Progenitor cell of endocrine pancreas (in vitro differentiated cells): Measurements from ENCODE around the gene RANGRF. TPM values are rescaled to one million over a fixed set of nuclear protein-coding genes. Genes with fewer than 3 reads are reported as not detected.
A peak's percentile ranks its signal among the peaks of the same experiment; 100 is the strongest.
"Not testable (repeated sequence)": the region's sequence is repeated elsewhere in the genome, so short reads cannot be mapped to it uniquely, and the experiment has no call there.

ENCODE experiments used
- DNase-seq: peaks from one replicate; pipeline ENCODE4 v3.0.0; 2021; ENCODE audit warnings: low spot score; ENCODE audit not compliant: unreplicated experiment
- H3K27ac Mint-ChIP-seq: 2 replicates; pipeline ENCODE4 v1.8.0; 2021; ENCODE audit warnings: mild to moderate bottlenecking, moderate library complexity, mixed read lengths
- H3K27me3 Mint-ChIP-seq: 2 replicates; pipeline ENCODE4 v1.8.0; 2021; ENCODE audit warnings: mixed read lengths
- H3K36me3 Mint-ChIP-seq: 2 replicates; pipeline ENCODE4 v1.8.0; 2022; ENCODE audit warnings: mixed read lengths; ENCODE audit not compliant: insufficient read depth
- H3K4me1 Mint-ChIP-seq: 2 replicates; pipeline ENCODE4 v1.8.0; 2021; ENCODE audit warnings: low read depth, mixed read lengths
- H3K4me3 Mint-ChIP-seq: 2 replicates; pipeline ENCODE4 v1.8.0; 2021; ENCODE audit warnings: low read depth, mild to moderate bottlenecking, moderate library complexity, mixed read lengths
- H3K9me3 Mint-ChIP-seq: 2 replicates; pipeline ENCODE4 v1.8.0; 2021; ENCODE audit warnings: low read depth, mixed read lengths
- total RNA-seq: library from RNA; stranded (reverse); gene quantifications from 2 replicates; pipeline ENCODE4 v1.2.1, GENCODE V29; 2021
- TF ChIP-seq, protein P1 (sequence below): fragments of 200-600 bp; sonication (generic); IDR thresholded peaks from one replicate; pipeline ENCODE4 v1.5.0; 2021; ENCODE audit warnings: antibody characterized with exemption, mild to moderate bottlenecking; ENCODE audit not compliant: unreplicated experiment

The RANGRF gene
- total RNA-seq, 1 donor from 2014 or later = 31.2 TPM

DNA sequence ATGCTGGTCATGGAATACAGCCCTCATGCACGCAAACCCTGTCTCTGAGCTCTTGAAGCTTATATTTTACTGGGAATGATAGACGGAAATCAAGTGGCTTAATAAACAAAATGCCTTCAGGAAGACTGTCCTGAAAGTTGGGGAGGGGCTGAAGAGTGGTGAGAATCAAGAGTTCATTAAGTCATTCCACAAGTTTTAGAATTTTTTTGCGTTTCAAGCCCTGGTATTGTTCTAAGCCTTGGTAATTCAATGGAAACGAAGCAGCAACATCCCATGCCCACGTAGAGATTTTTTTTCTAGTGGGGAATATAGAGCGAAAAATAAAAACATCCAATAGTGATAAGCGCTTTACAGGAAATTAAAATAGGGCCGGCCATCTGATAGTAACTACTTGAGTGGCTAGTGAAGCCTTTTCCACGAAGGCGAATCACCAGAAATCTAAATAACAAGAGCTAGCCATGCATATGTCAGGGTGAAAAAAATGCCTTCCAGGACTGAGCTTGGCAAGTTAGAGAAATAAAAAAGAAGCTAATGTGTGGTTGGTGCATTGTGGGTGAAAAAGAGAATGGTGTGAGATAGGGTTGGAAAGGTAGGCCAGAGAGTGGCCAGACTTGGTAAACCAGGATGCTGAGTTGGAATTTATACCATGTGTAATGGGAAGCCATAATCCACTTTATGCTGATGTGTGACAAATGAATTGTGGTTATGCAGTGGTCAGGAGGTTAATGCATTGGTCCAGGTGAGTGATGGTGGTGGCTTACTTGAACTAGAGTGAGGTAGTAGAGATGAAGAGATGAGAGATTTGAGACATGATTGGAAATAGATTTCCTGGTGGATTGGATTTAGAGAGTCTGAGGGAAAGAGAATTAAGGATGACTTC is 38.6 kb upstream of the RANGRF start:
- TF ChIP-seq, protein P1, sequence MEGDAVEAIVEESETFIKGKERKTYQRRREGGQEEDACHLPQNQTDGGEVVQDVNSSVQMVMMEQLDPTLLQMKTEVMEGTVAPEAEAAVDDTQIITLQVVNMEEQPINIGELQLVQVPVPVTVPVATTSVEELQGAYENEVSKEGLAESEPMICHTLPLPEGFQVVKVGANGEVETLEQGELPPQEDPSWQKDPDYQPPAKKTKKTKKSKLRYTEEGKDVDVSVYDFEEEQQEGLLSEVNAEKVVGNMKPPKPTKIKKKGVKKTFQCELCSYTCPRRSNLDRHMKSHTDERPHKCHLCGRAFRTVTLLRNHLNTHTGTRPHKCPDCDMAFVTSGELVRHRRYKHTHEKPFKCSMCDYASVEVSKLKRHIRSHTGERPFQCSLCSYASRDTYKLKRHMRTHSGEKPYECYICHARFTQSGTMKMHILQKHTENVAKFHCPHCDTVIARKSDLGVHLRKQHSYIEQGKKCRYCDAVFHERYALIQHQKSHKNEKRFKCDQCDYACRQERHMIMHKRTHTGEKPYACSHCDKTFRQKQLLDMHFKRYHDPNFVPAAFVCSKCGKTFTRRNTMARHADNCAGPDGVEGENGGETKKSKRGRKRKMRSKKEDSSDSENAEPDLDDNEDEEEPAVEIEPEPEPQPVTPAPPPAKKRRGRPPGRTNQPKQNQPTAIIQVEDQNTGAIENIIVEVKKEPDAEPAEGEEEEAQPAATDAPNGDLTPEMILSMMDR = no peak
- Mint-ChIP-seq H3K9me3 (no peaks in the 10 kb centered on the region), H3K4me3 (peak overlapping the region; percentile 98), H3K36me3 (peaks cover 8% of the 10 kb centered on the region), H3K27ac (peak overlapping the region; percentile 100), H3K4me1 (peaks cover 16% of the 10 kb centered on the region), H3K27me3 (no peaks in the 10 kb centered on the region)
- no peak for DNase-seq

DNA sequence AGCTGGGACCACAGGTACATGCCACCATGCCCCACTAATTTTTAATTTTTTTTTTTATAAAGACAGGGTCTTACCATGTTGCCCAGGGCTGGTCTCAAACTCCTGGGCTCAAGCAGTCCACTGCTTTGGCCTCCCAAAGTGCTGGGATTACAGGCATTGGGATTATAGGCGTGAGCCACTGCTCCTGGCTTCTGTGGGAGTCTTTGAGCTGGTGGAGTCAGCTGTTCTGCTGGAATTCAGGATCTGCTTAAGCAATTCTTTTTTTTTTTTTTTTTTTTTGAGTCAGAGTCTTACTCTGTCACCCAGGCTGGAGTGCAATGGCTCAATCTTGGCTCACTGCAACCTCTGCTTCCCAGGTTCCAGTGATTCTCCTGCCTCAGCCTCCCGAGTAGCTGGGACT is 37.1 kb upstream of the RANGRF start:
- H3K27ac Mint-ChIP-seq, H3K4me3 Mint-ChIP-seq, DNase-seq, H3K9me3 Mint-ChIP-seq, H3K27me3 Mint-ChIP-seq, H3K36me3 Mint-ChIP-seq: not testable (repeated sequence)
- H3K4me1 Mint-ChIP-seq = peaks cover 14% of the 10 kb centered on the region

DNA sequence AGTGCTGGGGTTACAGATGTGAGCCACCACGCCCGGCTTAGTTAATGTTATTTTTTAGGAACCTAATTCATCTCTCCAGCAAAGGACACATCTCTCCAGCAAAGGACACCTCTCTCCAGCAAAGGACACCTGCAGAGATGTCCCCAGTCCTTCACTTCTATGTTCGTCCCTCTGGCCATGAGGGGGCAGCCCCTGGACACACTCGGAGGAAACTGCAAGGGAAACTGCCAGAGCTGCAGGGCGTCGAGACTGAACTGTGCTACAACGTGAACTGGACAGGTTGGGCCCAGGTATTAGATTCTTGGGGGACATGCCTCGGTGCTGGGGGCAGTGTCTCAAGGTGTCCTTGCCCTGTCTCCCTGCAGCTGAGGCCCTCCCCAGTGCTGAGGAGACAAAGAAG is 34.7 kb upstream of the RANGRF start:
- no peak overlapping the region for H3K27ac Mint-ChIP-seq

DNA sequence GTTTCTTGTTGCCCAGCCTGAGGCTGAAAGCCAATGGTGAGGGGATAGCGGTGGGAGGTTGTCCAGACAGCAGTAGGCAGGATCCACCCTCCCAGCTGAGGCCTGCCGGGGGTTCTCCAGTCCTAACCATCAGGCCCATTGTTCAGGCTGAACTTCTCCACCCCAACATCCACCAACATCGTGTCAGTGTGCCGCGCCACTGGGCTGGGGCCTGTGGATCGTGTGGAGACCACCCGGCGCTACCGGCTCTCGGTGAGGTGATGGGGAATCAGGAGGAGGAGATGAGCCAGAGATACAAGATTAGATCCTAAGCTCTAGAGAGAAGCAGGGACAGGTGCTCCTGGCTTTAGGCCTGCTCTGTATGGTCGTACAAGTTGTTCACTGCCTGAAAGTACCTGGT is 33.6 kb upstream of the RANGRF start:
- no peaks in the 10 kb centered on the region for H3K27me3 Mint-ChIP-seq
- no peak for DNase-seq
- no peak overlapping the region for H3K4me3 Mint-ChIP-seq
- TF ChIP-seq, protein P1 = no peak
- peaks cover 7% of the 10 kb centered on the region for H3K36me3 Mint-ChIP-seq
- H3K27ac Mint-ChIP-seq = no peak overlapping the region
- no peaks in the 10 kb centered on the region for H3K9me3 Mint-ChIP-seq
- H3K4me1 Mint-ChIP-seq = peaks cover 5% of the 10 kb centered on the region

More for the DNA sequence above, 34.7 kb upstream of the RANGRF start:
- no peaks in the 10 kb centered on the region for H3K27me3 Mint-ChIP-seq
- H3K9me3 Mint-ChIP-seq = no peaks in the 10 kb centered on the region
- no peak for DNase-seq
- H3K4me3 Mint-ChIP-seq = no peak overlapping the region
- TF ChIP-seq, protein P1 = peak; percentile 28
- peaks cover 10% of the 10 kb centered on the region for H3K4me1 Mint-ChIP-seq
- peaks cover 7% of the 10 kb centered on the region for H3K36me3 Mint-ChIP-seq

DNA sequence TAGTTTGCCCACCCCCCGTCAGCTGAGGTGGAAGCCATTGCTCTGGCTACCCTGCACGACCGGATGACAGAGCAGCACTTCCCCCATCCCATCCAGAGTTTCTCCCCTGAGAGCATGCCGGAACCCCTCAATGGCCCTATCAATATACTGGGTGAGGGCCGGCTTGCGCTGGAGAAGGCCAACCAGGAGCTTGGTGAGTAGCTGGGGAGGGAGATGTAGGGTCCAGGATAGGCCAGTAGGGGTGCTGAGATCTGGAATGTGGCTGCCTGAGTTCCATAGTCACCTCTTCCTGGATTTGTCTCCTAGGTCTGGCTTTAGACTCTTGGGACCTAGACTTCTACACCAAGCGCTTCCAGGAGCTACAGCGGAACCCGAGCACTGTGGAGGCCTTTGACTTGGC is 33.0 kb upstream of the RANGRF start:
- H3K4me1 Mint-ChIP-seq = no peaks in the 10 kb centered on the region
- no peak overlapping the region for H3K27ac Mint-ChIP-seq
- H3K9me3 Mint-ChIP-seq = no peaks in the 10 kb centered on the region
- no peak overlapping the region for H3K4me3 Mint-ChIP-seq
- TF ChIP-seq, protein P1 = no peak
- no peaks in the 10 kb centered on the region for H3K27me3 Mint-ChIP-seq
- H3K36me3 Mint-ChIP-seq = peaks cover 10% of the 10 kb centered on the region
- no peak for DNase-seq

DNA sequence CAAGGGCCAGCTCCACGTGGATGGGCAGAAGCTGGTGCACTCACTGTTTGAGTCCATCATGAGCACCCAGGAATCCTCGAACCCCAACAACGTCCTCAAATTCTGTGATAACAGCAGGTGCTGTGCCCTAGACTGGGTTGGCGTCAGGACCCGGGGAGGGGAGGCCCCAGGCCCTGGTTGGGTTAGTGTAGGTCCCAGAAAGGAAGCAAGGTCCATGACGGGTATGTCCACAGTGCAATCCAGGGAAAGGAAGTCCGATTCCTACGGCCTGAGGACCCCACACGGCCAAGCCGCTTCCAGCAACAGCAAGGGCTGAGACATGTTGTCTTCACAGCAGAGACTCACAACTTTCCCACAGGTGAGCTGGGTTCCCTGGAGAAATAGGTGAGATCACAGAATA is 32.2 kb upstream of the RANGRF start:
- Mint-ChIP-seq H3K36me3 (peaks cover 16% of the 10 kb centered on the region), H3K27me3 (no peaks in the 10 kb centered on the region)

More for the DNA sequence above, 32.2 kb upstream of the RANGRF start:
- no peak overlapping the region for H3K4me3 Mint-ChIP-seq
- H3K9me3 Mint-ChIP-seq = no peaks in the 10 kb centered on the region
- H3K27ac Mint-ChIP-seq = no peak overlapping the region
- TF ChIP-seq, protein P1 = no peak
- no peak for DNase-seq
- no peaks in the 10 kb centered on the region for H3K4me1 Mint-ChIP-seq
